ENCODE measurements around the gene IL1RAPL2.

Gene IL1RAPL2

GRCh38 chrX:105269386-105269785 lies 703.4 kb downstream of the IL1RAPL2 start:
- DNase-seq (ENCODE audit: low spot score): no peak

- no peak for DNase-seq (ENCODE audit: low spot score)
Observed at GRCh38 chrX:105273326-105273725, 707.3 kb downstream of the IL1RAPL2 start.

- no peak for DNase-seq (ENCODE audit: low spot score)
Observed at GRCh38 chrX:105274091-105274490, 708.1 kb downstream of the IL1RAPL2 start.

- DNase-seq (ENCODE audit: low spot score): no peak
Observed at GRCh38 chrX:105277132-105277531, 711.1 kb downstream of the IL1RAPL2 start.

- DNase-seq (ENCODE audit: low spot score): no peak
Observed at GRCh38 chrX:105282077-105282476, 716.1 kb downstream of the IL1RAPL2 start.

- no peak for DNase-seq (ENCODE audit: low spot score)
Observed at GRCh38 chrX:105297041-105297440, 731.0 kb downstream of the IL1RAPL2 start.

GRCh38 chrX:105299286-105299685 lies 733.3 kb downstream of the IL1RAPL2 start:
- no peak for DNase-seq (ENCODE audit: low spot score)

GRCh38 chrX:105302246-105302645 lies 736.2 kb downstream of the IL1RAPL2 start:
- no peak for DNase-seq (ENCODE audit: low spot score)

- DNase-seq (ENCODE audit: low spot score): no peak
Observed at GRCh38 chrX:105307762-105308161, 741.8 kb downstream of the IL1RAPL2 start.

- no peak for DNase-seq (ENCODE audit: low spot score)
Observed at GRCh38 chrX:105313596-105313995, 747.6 kb downstream of the IL1RAPL2 start.

- no peak for DNase-seq (ENCODE audit: low spot score)
Observed at GRCh38 chrX:105314458-105314857, 748.5 kb downstream of the IL1RAPL2 start.

- no peak for DNase-seq (ENCODE audit: low spot score)
Observed at GRCh38 chrX:105315248-105315647, 749.2 kb downstream of the IL1RAPL2 start.

GRCh38 chrX:105317117-105317516 lies 751.1 kb downstream of the IL1RAPL2 start:
- DNase-seq (ENCODE audit: low spot score): no peak

- DNase-seq (ENCODE audit: low spot score): no peak
Observed at GRCh38 chrX:105323928-105324327, 757.9 kb downstream of the IL1RAPL2 start.

GRCh38 chrX:105328773-105329172 lies 762.8 kb downstream of the IL1RAPL2 start:
- no peak for DNase-seq (ENCODE audit: low spot score)

- DNase-seq (ENCODE audit: low spot score): no peak
Observed at GRCh38 chrX:105331244-105331643, 765.2 kb downstream of the IL1RAPL2 start.

- DNase-seq (ENCODE audit: low spot score): no peak
Observed at GRCh38 chrX:105347373-105347772, 781.4 kb downstream of the IL1RAPL2 start.

GRCh38 chrX:105349476-105349875 lies 783.5 kb downstream of the IL1RAPL2 start:
- no peak for DNase-seq (ENCODE audit: low spot score)

GRCh38 chrX:105375816-105376215 lies 809.8 kb downstream of the IL1RAPL2 start:
- DNase-seq (ENCODE audit: low spot score): no peak

- no peak for DNase-seq (ENCODE audit: low spot score)
Observed at GRCh38 chrX:105424729-105425128, 858.7 kb downstream of the IL1RAPL2 start.

GRCh38 chrX:105451401-105451800 lies 885.4 kb downstream of the IL1RAPL2 start:
- DNase-seq (ENCODE audit: low spot score): no peak

GRCh38 chrX:105458846-105459245 lies 892.8 kb downstream of the IL1RAPL2 start:
- DNase-seq (ENCODE audit: low spot score): no peak

- DNase-seq (ENCODE audit: low spot score): no peak
Observed at GRCh38 chrX:105460376-105460775, 894.4 kb downstream of the IL1RAPL2 start.

- no peak for DNase-seq (ENCODE audit: low spot score)
Observed at GRCh38 chrX:105461016-105461415, 895.0 kb downstream of the IL1RAPL2 start.

- no peak for DNase-seq (ENCODE audit: low spot score)
Observed at GRCh38 chrX:105462186-105462585, 896.2 kb downstream of the IL1RAPL2 start.
